UCSD-AML1 (cell line): ENCODE results near the gene SLC22A23.

Experiments
- DNase-seq: peaks from one replicate; lab custom pipeline; 2025; ENCODE audit not compliant: unreplicated experiment; lab: John Stamatoyannopoulos, UW

Gene SLC22A23

GRCh38 chr6:3231247-3232016 is 225.4 kb downstream of the SLC22A23 start:
- DNase-seq: no peak

- no peak for DNase-seq
These were observed 226.0 kb downstream of the SLC22A23 start for GRCh38 chr6:3230900-3231246.

- DNase-seq: no peak
These were observed 226.5 kb downstream of the SLC22A23 start for GRCh38 chr6:3230256-3230882.

DNA sequence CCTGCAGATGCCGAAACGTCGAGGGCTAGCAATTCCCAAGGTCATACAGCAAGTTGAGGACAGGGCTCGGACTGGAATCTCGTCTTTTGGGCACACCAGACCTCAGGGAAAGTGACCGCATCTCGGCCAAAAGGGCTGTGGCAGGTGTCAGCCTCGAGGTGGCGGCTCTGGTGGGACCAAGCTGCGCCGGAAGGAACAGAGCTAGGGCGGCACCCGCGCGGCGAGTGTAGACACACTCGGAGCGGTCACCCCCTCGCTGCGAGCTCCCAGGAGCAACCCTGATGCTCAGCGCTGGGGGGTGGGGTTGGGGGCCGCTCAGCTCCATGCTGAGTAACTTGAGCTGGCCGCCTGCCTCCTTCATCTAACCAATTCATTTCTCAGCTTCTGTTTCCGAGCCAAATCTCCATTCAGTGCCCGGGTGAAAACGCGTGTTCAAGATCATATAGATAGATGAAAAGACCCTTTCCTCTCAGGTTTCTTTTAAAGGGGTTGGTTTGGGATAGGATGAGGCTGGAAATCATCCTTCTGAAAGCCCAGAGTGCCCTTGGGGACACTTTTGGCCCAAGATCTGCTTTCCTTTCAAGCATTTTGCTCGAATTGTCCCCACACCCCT is 227.2 kb downstream of the SLC22A23 start:
- no peak for DNase-seq

DNA sequence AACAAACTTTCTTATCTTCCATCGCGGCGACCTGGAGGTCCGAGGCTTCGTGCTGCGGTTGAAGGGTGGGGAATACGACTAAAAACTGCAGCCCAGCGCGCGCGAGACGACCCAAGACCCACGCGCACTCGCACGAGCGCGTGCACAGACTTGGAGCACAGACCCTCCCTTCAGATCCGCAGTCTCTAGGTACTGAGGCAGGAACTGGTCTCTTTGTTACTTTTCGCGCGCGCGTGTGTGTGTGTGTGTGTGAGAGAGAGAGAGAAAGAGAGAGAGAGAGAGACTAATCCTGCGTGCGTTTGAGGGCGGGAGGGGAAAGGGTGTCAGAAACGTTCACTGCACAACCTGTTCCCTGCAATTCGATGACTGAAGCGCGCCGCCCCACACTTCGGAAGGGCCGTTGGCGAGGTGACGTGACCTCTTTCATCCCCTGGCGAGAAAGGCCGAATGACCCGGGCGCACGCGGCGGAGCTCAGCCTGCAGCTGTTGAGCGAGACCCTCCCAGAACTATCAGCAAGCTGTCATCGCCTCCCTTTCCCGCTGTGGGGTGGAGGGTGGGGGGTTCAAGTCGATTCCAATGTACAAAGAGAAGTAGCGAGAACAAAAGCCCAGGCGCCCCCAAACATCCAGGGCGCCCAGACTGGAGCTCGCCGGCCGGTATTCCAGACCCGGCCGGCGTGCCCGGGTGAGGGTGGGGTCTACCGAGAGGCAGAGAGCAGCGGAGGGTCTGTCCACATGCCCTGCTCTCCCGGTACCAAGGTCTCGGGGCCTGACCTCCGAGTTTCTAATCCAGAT is 227.9 kb downstream of the SLC22A23 start:
- DNase-seq: no peak

DNA sequence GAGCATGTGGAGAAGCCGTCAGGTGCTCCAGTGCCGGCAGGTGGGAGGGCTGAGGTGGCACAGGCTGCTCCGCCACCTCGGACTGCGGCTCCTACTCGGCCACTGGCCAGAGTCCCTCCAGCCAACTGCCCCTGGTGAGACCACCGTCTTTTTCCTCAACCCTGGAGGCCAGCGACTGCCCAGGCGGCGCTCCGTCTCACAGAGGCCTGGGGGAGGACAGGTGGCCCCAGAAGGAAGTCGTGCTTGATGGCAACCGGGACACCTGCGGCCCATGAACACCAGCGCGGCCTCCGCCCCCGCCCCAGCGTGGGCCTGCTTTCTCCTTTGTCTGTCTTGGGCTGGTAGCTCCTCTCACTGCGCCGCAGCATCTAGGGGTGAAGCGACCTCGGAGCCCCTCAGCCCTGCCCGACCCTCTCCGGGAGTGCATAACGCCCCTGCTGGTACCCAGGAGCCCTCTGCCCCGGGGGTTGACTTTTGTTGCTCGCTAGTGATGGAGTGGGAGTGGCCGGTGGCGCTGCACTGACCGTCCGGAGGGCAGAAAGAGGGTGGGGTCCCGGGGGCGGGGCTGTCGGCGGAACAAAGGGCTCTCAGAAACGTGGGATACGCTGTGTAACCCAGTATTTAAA is 228.7 kb downstream of the SLC22A23 start:
- no peak for DNase-seq

GRCh38 chr6:3227363-3228045 is 229.3 kb downstream of the SLC22A23 start, which contains the start of gene TUBB2B:
TSS of gene TUBB2B (minus strand) at chr6:3227653. CDS start at chr6:3227543, 110 bp downstream.
- no peak for DNase-seq

- no peak for DNase-seq
These were observed 230.1 kb downstream of the SLC22A23 start for GRCh38 chr6:3226481-3227362.

GRCh38 chr6:3226042-3226441 is 230.8 kb downstream of the SLC22A23 start:
- no peak for DNase-seq

GRCh38 chr6:3222506-3223038 is 234.3 kb downstream of the SLC22A23 start:
- DNase-seq: no peak

GRCh38 chr6:3221578-3221977 is 235.3 kb downstream of the SLC22A23 start:
- DNase-seq: no peak

DNA sequence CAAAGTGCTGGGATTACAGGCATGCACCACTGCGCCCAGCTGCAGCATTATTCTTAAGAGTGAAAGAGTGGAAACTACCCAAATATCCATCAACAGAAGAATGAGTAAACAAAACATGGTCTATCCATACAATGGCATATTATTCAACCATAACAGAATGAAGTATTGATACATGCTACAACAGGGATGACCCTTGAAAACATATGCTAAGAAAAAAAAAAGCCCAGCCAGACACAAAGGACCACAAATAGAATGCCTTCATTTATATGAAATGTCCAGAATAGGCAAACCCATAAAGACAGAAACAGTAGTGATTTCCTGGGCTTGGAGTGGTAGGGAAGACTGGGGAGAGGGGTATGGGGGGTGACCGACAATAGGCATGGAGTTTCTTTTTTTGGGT is 236.5 kb downstream of the SLC22A23 start:
- no peak for DNase-seq
